ENCODE measurements around the gene GCNT4.
"Not testable (repeated sequence)": the region's sequence is repeated elsewhere in the genome, so short reads cannot be mapped to it uniquely, and the experiment has no call there.

GCNT4 gene, protein sequence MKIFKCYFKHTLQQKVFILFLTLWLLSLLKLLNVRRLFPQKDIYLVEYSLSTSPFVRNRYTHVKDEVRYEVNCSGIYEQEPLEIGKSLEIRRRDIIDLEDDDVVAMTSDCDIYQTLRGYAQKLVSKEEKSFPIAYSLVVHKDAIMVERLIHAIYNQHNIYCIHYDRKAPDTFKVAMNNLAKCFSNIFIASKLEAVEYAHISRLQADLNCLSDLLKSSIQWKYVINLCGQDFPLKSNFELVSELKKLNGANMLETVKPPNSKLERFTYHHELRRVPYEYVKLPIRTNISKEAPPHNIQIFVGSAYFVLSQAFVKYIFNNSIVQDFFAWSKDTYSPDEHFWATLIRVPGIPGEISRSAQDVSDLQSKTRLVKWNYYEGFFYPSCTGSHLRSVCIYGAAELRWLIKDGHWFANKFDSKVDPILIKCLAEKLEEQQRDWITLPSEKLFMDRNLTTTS
- 17.1 to 23.9 reads per million in 2 donors for total RNA-seq

DNA sequence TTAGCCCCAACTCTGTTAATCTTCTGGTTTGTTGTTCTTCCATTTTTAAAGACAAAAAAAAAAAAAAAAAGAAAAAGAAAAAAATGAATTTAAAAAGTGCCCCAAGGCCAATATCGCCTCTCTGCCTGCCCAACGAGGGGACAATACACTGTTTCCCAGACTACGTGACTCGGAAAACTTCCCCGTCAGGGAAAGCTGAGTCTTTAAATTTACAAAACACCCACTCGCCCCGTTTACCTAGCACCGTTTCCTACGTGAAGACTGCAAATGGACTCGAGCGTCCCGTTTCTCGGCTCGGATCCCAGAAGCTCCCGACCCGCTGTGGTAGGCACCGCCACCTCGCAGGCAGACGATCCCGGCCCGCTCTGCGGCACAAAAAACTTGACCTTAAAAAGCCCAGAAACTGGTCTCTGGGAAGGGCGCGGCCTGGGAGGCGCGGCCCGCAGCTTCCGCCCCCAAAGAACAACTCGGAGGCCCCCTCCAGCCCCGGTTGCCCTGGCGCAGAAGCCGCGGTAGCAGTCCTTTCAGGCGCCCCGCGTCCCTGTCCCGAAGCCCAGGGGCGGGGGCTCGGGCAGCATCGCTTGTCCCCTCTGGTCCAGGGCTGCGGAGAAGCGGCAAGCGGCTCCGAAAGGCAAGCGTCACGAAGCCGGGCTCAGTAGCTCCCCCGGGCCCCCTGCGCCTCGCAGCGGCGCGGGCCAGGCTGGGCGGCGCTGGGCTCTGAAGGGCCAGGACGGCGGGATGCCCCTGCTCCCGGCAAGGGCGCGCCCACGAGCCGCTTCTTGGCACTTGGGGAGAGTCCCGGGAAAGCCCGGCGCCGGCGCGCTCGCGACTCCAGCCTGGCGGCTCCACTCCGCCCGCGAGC is at the start of gene GCNT4:
Gene GCNT4, minus strand, starts transcription at position 367 of the 862 bp plus-strand sequence. CDS start 22,521 bp downstream, outside the sequence.
- peak; percentile 17 for DNase-seq

GRCh38 chr5:75095956-75096355 is 43.6 kb upstream of the GCNT4 start:
- DNase-seq, result not testable (repeated sequence)

DNA sequence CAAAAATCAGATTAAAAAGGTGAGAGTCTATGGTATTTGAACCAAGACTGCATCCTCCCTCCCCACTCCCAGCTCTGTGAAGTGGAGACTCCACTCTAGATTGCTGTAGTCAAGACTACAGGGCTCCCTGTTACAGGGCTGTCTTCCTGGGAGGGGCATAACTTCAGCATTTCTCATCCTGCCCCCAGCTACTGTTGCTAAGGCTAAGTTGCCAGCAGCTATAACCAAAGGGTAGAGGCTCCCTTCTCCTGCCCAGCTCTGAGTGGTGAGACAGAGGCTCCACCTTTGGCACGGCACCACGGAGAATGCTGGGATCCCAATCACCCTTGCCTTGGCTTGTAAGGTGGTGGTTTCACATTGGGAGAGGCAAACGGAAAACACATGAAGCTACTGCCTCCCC is 39.2 kb upstream of the GCNT4 start:
- no peak for DNase-seq

GRCh38 chr5:75089662-75090061 is 37.3 kb upstream of the GCNT4 start:
- no peak for DNase-seq

- DNase-seq, result no peak
Observed at GRCh38 chr5:75089137-75089536, 36.8 kb upstream of the GCNT4 start.

DNA sequence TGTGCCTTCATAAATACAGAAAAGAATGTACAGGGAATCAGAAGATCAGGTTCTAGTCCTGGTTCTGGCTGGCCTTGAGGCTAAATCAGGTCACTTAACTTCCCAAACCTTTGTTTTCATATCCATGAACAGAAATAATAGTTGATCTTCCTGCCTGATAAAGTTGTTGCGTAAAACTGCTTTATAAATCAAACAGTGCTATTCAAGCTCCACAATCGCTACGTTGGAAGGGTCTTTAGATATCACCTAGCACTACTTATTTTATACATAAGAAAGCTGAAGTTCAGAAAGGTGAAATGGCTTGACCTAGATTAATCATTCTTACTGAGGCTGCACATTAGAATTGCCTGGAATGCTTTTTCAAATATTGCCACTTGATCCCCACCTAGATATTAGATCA is 36.3 kb upstream of the GCNT4 start:
- no peak for DNase-seq

DNA sequence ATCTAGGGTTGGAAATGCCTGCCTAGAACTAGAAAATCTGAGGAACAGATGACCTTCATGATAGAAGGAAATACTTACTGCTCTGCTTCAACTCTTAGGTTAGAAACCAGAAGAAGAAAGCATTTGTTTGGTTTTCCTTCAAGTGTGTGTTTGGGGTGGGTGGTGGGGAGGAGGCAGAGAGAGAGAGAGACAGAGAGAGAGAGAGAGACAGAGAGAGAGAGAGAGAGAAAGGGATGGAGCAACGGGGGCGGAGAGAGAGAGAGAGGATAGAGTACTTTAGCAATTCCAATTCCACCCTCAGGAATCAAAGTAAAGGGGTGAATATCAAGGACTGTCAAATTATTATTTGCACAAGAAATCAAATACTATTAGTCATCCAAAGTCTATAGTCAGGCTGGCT is 29.2 kb upstream of the GCNT4 start:
- no peak for DNase-seq

GRCh38 chr5:75079346-75079745 is 27.0 kb upstream of the GCNT4 start:
- not testable (repeated sequence) for DNase-seq

DNA sequence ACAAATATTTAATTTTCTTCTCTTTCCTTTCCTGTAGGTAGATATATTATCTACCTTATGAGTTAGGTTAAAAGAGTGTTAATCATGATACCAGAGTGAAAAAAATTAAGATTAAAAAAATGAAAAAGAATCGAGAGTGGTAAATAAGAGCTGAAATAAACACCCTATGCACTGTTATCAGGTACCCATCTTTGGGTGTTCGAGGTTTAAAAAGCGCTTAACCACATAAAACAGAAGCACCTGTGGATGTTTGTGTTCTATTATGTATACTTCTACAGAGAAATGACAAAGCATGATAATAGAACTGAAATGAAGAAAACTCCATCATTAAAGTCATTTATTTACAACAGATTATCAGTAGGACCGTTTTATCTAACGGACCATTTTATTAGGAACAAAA is 25.7 kb upstream of the GCNT4 start:
- no peak for DNase-seq

- DNase-seq, result no peak
Observed at GRCh38 chr5:75072061-75072460, 19.7 kb upstream of the GCNT4 start.

GRCh38 chr5:75071100-75071499 is 18.7 kb upstream of the GCNT4 start:
- DNase-seq, result no peak

DNA sequence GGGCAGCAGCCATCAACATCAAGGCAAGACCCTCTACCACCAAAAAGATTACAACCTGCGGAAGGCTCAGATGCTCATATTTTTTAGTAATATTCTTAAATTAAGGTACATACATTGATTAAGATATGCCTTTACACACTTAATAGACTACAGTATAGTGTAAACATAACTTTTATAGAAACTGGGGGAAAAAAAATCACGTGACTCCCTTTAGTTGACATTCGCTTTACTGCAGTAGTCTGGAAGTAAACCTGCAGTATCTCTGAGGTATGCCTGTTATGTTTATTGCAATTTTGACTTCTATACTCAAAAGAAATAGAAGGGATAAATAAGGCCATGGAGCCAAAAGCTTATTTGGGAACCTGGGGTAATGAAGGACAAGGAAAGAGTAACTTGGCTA is 15.1 kb upstream of the GCNT4 start:
- DNase-seq, result no peak

GRCh38 chr5:75062925-75063531 is 10.7 kb upstream of the GCNT4 start:
- DNase-seq, result no peak

DNA sequence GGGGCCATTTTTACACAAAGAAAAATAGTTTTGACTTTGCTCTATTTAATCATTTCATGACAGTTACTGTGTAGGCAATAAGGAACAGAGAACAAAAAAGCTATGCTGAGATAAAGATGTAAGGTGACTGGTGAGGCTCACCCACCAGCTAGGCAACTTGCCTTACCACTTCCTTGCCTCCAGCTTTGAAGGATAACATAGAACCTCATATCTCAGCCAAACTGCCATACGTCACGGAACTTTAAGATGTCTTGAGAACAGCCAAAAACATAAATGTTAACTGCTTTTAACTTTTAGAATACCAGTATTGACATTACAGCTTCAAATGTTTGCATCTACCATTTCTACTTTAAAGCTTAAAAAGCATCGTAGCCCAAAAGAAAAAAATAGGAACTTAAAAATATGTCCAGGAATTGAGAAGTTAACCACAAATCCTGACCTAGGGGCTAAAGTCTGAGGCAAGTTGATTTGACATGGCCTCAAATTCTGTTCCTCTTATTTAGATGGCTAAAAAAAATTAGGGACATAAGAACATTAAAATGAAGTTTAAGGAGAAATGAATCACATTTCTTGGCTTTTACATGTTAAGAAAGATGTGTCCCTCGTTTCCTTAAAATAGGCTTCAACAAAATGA is 7.7 kb upstream of the GCNT4 start:
- no peak for DNase-seq

DNA sequence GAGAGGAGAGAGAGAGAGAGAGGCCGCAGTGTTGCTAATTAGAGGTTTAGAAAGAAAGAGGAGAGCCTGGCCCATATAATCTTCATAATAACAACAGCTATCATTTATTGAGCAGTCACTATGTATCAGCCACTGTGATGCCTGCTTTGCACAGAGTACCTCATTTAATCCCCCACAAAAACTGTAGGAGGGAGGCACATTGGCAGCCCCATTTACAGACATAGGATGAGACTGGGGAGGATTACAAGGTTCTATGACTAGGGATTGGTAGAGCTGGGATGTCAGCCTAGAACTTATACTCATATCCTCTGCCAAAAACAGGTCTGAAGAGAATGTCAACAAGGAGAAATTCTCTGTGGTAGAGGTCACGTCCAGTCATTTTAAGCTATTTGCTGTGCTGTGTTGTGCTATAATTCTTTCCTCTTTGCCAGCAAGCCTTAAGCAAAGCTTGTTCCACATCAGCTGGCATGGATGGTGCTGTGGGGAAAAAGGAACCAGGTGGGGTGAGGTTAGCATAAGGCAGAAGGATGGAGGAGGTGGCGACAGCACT is 6.7 kb upstream of the GCNT4 start:
- no peak for DNase-seq

GRCh38 chr5:75057561-75057960 is 5.2 kb upstream of the GCNT4 start:
- no peak for DNase-seq

- DNase-seq, result no peak
Observed at GRCh38 chr5:75055727-75056144, 3.4 kb upstream of the GCNT4 start.

GRCh38 chr5:75054134-75054930 is 2.0 kb upstream of the GCNT4 start:
- no peak for DNase-seq

- DNase-seq, result peak; percentile 22
Observed at GRCh38 chr5:75053304-75054133, 1.2 kb upstream of the GCNT4 start.

GRCh38 chr5:75053054-75053303 is 621 bp upstream of the GCNT4 start:
- DNase-seq, result no peak

GRCh38 chr5:75051217-75051751 is 1.1 kb downstream of the GCNT4 start:
- DNase-seq, result no peak
